B cell (primary cell): Measurements from ENCODE around the gene RHOD. TPM values are rescaled to one million over a fixed set of nuclear protein-coding genes. Genes with fewer than 3 reads are reported as not detected.

ENCODE experiments used
- ATAC-seq: fragments of 200-7000 bp; cut with Tn5 transposase; one replicate; pipeline ENCODE4 v1.10.0; 2021; ENCODE audit warnings: low read depth, mild to moderate bottlenecking, moderate number of reproducible peaks, moderate library complexity
- CTCF ChIA-PET: fragments of 350-600 bp; sonication (Branson Sonifier 250); formaldehyde crosslinking; loops from one replicate; lab custom pipeline; 2021; ENCODE audit warnings: antibody characterized with exemption, inconsistent platforms; lab: Charles Lee
- POLR2A ChIA-PET: fragments of 350-600 bp; sonication (Branson Sonifier 250); formaldehyde crosslinking; loops from one replicate; lab custom pipeline; 2021; ENCODE audit warnings: antibody characterized with exemption; lab: Charles Lee
- DNase-seq: peaks from one replicate; pipeline ENCODE4 v3.0.0; 2013
- H2AFZ ChIP-seq: 2 replicates; pipeline ENCODE4 v1.6.1; 2012; ENCODE audit warnings: mild to moderate bottlenecking, low read depth, low read length; ENCODE audit not compliant: insufficient read depth, poor library complexity, severe bottlenecking
- H3K27ac ChIP-seq, 2 donors: 1 replicate in 1 of 2; 2 replicates in 1 of 2; pipeline ENCODE4 v1.5.1; 2012 to 2013; ENCODE audit warnings: low read length in 2 of 2, mild to moderate bottlenecking in 2 of 2, moderate library complexity in 1 of 2
- H3K27me3 ChIP-seq, 4 experiments: fragments of 200-600 bp in 1 of 4; sonication (generic) in 1 of 4; replicated peaks in 1 of 4; 1 replicate in 2 of 4; 2 replicates in 2 of 4; pipeline versions ENCODE4 v1.6.1 to v1.7.0; 2013 to 2016; ENCODE audit warnings: low read length in 3 of 4, mild to moderate bottlenecking in 2 of 4, mixed read lengths in 1 of 4, moderate library complexity in 1 of 4; ENCODE audit not compliant: insufficient read depth in 4 of 4, control insufficient read depth in 3 of 4; ENCODE audit errors: control extremely low read depth in 1 of 4
- H3K36me3 ChIP-seq, 2 experiments: replicated peaks in 1 of 2; 1 replicate in 1 of 2; 2 replicates in 1 of 2; pipeline versions ENCODE4 v1.6.1 to v1.7.1; 2013; ENCODE audit warnings: low read length in 1 of 2; ENCODE audit not compliant: insufficient read depth in 2 of 2, control insufficient read depth in 1 of 2; ENCODE audit errors: control extremely low read depth in 1 of 2, extremely low read depth in 1 of 2
- H3K4me1 ChIP-seq, 2 donors: fragments of 200-600 bp in 1 of 2; sonication (generic) in 1 of 2; 1 replicate in 1 of 2; 2 replicates in 1 of 2; pipeline versions ENCODE4 v1.5.1 to v1.6.1; 2013 to 2017; ENCODE audit warnings: low read length in 2 of 2; ENCODE audit not compliant: control insufficient read depth in 2 of 2, insufficient read depth in 2 of 2
- H3K4me2 ChIP-seq: replicated peaks from 2 replicates; pipeline ENCODE3; 2012; ENCODE audit warnings: mild to moderate bottlenecking, low read depth, low read length; ENCODE audit not compliant: poor library complexity, severe bottlenecking
- H3K4me3 ChIP-seq, 5 experiments: fragments of 200-600 bp in 1 of 5; sonication (generic) in 1 of 5; 1 replicate in 3 of 5; 2 replicates in 2 of 5; pipeline versions ENCODE4 v1.5.1 to v1.7.0; 2011 to 2016; ENCODE audit warnings: low read length in 4 of 5, mild to moderate bottlenecking in 4 of 5, low read depth in 2 of 5, control low read depth in 1 of 5, moderate library complexity in 1 of 5; ENCODE audit not compliant: insufficient read depth in 1 of 5; ENCODE audit errors: control extremely low read depth in 1 of 5, extremely low read depth in 1 of 5
- H3K79me2 ChIP-seq: fragments of 200-600 bp; sonication (generic); one replicate; pipeline ENCODE4 v1.6.0; 2016; ENCODE audit warnings: low read length; ENCODE audit not compliant: control insufficient read depth, insufficient read depth
- H3K9ac ChIP-seq: fragments of 200-600 bp; sonication (generic); 2 replicates; pipeline ENCODE4 v1.6.1; 2017; ENCODE audit warnings: mild to moderate bottlenecking, low read length, moderate library complexity
- H3K9me3 ChIP-seq, 3 donors: one replicate each; pipeline versions ENCODE4 v1.6.1 to v1.7.1; 2013; ENCODE audit warnings: low read length in 2 of 3; ENCODE audit not compliant: control insufficient read depth in 2 of 3, insufficient read depth in 1 of 3; ENCODE audit errors: control extremely low read depth in 1 of 3
- H4K20me1 ChIP-seq: 2 replicates; pipeline ENCODE4 v1.6.0; 2012; ENCODE audit warnings: mild to moderate bottlenecking, low read length; ENCODE audit not compliant: insufficient read depth, control insufficient read depth, poor library complexity, severe bottlenecking
- H3K27ac Mint-ChIP-seq: one replicate; pipeline ENCODE4 v1.8.0; 2021; ENCODE audit warnings: mixed read lengths
- H3K27me3 Mint-ChIP-seq: one replicate; pipeline ENCODE4 v1.8.0; 2021; ENCODE audit warnings: mixed read lengths
- H3K4me1 Mint-ChIP-seq: one replicate; pipeline ENCODE4 v1.8.0; 2021; ENCODE audit warnings: mixed read lengths
- H3K4me3 Mint-ChIP-seq: one replicate; pipeline ENCODE4 v1.8.0; 2021; ENCODE audit warnings: mixed read lengths
- H3K9me3 Mint-ChIP-seq: one replicate; pipeline ENCODE4 v1.8.0; 2022; ENCODE audit warnings: mixed read lengths; ENCODE audit not compliant: insufficient read depth
- EZH2 ChIP-seq: IDR thresholded peaks from 2 replicates; pipeline ENCODE4 v1.6.1; 2012; ENCODE audit warnings: borderline replicate concordance, low read depth, mild to moderate bottlenecking, moderate library complexity, low read length; ENCODE audit not compliant: insufficient read depth, poor library complexity, severe bottlenecking
- WGBS: methylation state at CpG from one replicate; pipeline ENCODE4 v1.1.5; 2013; ENCODE audit warnings: missing lambda C conversion rate; ENCODE audit not compliant: insufficient coverage; 5-methylcytosine and 5-hydroxymethylcytosine counted together
- intact Hi-C: fragments of 100-400 bp; cut with micrococcal nuclease; formaldehyde crosslinking; loops from one replicate; pipeline ENCODE4 v1.10.0; 2022
- polyA plus RNA-seq: library from polyadenylated mRNA; depleted of rRNA; stranded (reverse); fragments of >200 nt; gene quantifications from 2 replicates; pipeline ENCODE4 v1.2.3, GENCODE V29; 2012
- total RNA-seq, 2 donors: library from RNA; stranded (reverse); fragments of 120-200 nt in 1 of 2; gene quantifications; 1 replicate in 1 of 2; 2 replicates in 1 of 2; pipeline versions ENCODE4 v1.2.3 to v1.2.4, GENCODE V29; 2013 to 2022
- TF ChIP-seq, protein P1 (sequence below): fragments of 200-600 bp; IDR thresholded peaks from one replicate; pipeline ENCODE4 v1.8.0; 2022; ENCODE audit warnings: antibody characterized with exemption, mild to moderate bottlenecking

RHOD gene
- total and polyA plus RNA-seq, 2 donors (not counting 1 experiment from before 2014, with no cell fraction given), result 0.42 to 0.48 TPM

- no peaks in the 10 kb centered on the region for H3K79me2 ChIP-seq
- WGBS, result 76% methylated on average over 5 of the region's 6 CpGs
- Mint-ChIP-seq H3K4me1 (peaks cover 13% of the 10 kb centered on the region), H3K9me3 (no peaks in the 10 kb centered on the region), H3K27me3 (peaks cover 44% of the 10 kb centered on the region), H3K27ac (no peak overlapping the region), H3K4me3 (no peak overlapping the region)
- ChIA-PET CTCF (no interaction called here), POLR2A (interaction anchor here (0.7 kb wide), 1 partner anchor 110 kb away, joined by 7 read pairs; no protein-coding TSS in a partner anchor)
- H2AFZ ChIP-seq, result no peak overlapping the region
- intact Hi-C loops, result no loop called here
- no peak overlapping the region for H3K9ac ChIP-seq
- H3K9me3 ChIP-seq, result no peaks in the 10 kb centered on the region
- no peak for ATAC-seq
- DNase-seq, result no peak
- peaks cover 11 to 17% of the 10 kb centered on the region in 2 donors for H3K4me1 ChIP-seq
- no peak for TF ChIP-seq EZH2
- H3K36me3 ChIP-seq, result no peaks in the 10 kb centered on the region
- H3K27ac ChIP-seq, result no peak overlapping the region
- H3K27me3 ChIP-seq, result peaks cover 0 to 47% (median 21%) of the 10 kb centered on the region in 4 experiments
- no peak overlapping the region for H3K4me3 ChIP-seq
- no peaks in the 10 kb centered on the region for H4K20me1 ChIP-seq
- H3K4me2 ChIP-seq, result no peak overlapping the region
These were observed 22.3 kb upstream of the RHOD start for GRCh38 chr11:67034350-67034749.

GRCh38 chr11:67040147-67040546 lies 16.5 kb upstream of the RHOD start:
- no peaks in the 10 kb centered on the region for H3K9me3 Mint-ChIP-seq
- no peak overlapping the region for H3K4me3 Mint-ChIP-seq
- H3K27ac ChIP-seq, result no peak overlapping the region
- POLR2A ChIA-PET, result no interaction called here
- H3K4me2 ChIP-seq, result no peak overlapping the region
- DNase-seq (no peak), ATAC-seq (no peak)
- no peaks in the 10 kb centered on the region for H3K79me2 ChIP-seq
- H3K27ac Mint-ChIP-seq, result no peak overlapping the region
- TF ChIP-seq, protein P1, sequence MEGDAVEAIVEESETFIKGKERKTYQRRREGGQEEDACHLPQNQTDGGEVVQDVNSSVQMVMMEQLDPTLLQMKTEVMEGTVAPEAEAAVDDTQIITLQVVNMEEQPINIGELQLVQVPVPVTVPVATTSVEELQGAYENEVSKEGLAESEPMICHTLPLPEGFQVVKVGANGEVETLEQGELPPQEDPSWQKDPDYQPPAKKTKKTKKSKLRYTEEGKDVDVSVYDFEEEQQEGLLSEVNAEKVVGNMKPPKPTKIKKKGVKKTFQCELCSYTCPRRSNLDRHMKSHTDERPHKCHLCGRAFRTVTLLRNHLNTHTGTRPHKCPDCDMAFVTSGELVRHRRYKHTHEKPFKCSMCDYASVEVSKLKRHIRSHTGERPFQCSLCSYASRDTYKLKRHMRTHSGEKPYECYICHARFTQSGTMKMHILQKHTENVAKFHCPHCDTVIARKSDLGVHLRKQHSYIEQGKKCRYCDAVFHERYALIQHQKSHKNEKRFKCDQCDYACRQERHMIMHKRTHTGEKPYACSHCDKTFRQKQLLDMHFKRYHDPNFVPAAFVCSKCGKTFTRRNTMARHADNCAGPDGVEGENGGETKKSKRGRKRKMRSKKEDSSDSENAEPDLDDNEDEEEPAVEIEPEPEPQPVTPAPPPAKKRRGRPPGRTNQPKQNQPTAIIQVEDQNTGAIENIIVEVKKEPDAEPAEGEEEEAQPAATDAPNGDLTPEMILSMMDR, result no peak
- TF ChIP-seq EZH2, result no peak
- H2AFZ ChIP-seq, result no peak overlapping the region
- H3K9me3 ChIP-seq, result no peaks in the 10 kb centered on the region
- peaks cover 8% of the 10 kb centered on the region for H3K4me1 Mint-ChIP-seq
- H3K27me3 Mint-ChIP-seq, result peaks cover 49% of the 10 kb centered on the region
- CTCF ChIA-PET, result interaction anchor here (0.6 kb wide), 1 partner anchor 129 kb away, joined by 4 read pairs; no protein-coding TSS in a partner anchor
- no peak overlapping the region for H3K4me3 ChIP-seq
- WGBS, result 93% methylated on average over 12 of the region's 12 CpGs
- no peaks in the 10 kb centered on the region for H3K36me3 ChIP-seq
- no peaks in the 10 kb centered on the region for H4K20me1 ChIP-seq
- peaks cover 0 to 37% (median 12%) of the 10 kb centered on the region in 4 experiments for H3K27me3 ChIP-seq
- no peak overlapping the region for H3K9ac ChIP-seq
- H3K4me1 ChIP-seq, result no peaks in the 10 kb centered on the region
- intact Hi-C loops, result no loop called here
